Caco-2 (cell line): ENCODE data around the gene DHRSX. TPM values are rescaled to one million over a fixed set of nuclear protein-coding genes. Genes with fewer than 3 reads are reported as not detected.

Experiments
- BruUV-seq: library from RNA; stranded (reverse); fragments of 400-500 nt; replicated peaks from 2 replicates; lab custom pipeline; 2021; lab: Mats Ljungman, UMichigan
- CTCF ChIA-PET: fragments of 300-600 bp; sonication (Branson Sonifier 250); formaldehyde crosslinking; loops from one replicate; lab custom pipeline; 2022; ENCODE audit warnings: antibody characterized with exemption; lab: Charles Lee
- POLR2A ChIA-PET: fragments of 300-600 bp; sonication (Branson Sonifier 250); formaldehyde crosslinking; loops from one replicate; lab custom pipeline; 2022; ENCODE audit warnings: antibody characterized with exemption; lab: Charles Lee
- DNase-seq, 2 experiments: peaks; one replicate each; pipeline versions ENCODE4 v3.0.0 to v3.0.0-alpha.2; 2020 to 2022
- H3K27me3 ChIP-seq: replicated peaks from 2 replicates; pipeline ENCODE4 v1.6.0; 2011; ENCODE audit warnings: low read length; ENCODE audit not compliant: control insufficient read depth, insufficient read depth
- H3K36me3 ChIP-seq: 2 replicates; pipeline ENCODE4 v1.5.1; 2011; ENCODE audit warnings: low read length; ENCODE audit not compliant: control insufficient read depth, insufficient read depth
- H3K4me1 ChIP-seq: fragments of 250-450 bp; sonication (Bioruptor Pico); 2 replicates; pipeline ENCODE4 v1.5.1; 2020; ENCODE audit warnings: mild to moderate bottlenecking
- H3K4me3 ChIP-seq: 2 replicates; pipeline ENCODE4 v1.5.1; 2011; ENCODE audit warnings: low read depth, mild to moderate bottlenecking, control low read depth, low read length
- H3K9me3 ChIP-seq: fragments of 250-450 bp; sonication (Bioruptor Pico); 2 replicates; pipeline ENCODE4 v1.5.1; 2020; ENCODE audit warnings: mild to moderate bottlenecking, moderate library complexity
- H3K27ac Mint-ChIP-seq: one replicate; pipeline ENCODE4 v1.8.0; 2022; ENCODE audit warnings: mixed read lengths; ENCODE audit not compliant: unreplicated experiment
- H3K27me3 Mint-ChIP-seq: one replicate; pipeline ENCODE4 v1.8.0; 2022; ENCODE audit warnings: mixed read lengths; ENCODE audit not compliant: insufficient read depth, unreplicated experiment
- H3K36me3 Mint-ChIP-seq: one replicate; pipeline ENCODE4 v1.8.0; 2022; ENCODE audit warnings: mild to moderate bottlenecking, mixed read lengths; ENCODE audit not compliant: insufficient read depth, unreplicated experiment
- H3K4me1 Mint-ChIP-seq: one replicate; pipeline ENCODE4 v1.8.0; 2022; ENCODE audit warnings: low read depth, mixed read lengths; ENCODE audit not compliant: unreplicated experiment
- H3K4me3 Mint-ChIP-seq: one replicate; pipeline ENCODE4 v1.8.0; 2022; ENCODE audit warnings: mild to moderate bottlenecking, moderate library complexity, mixed read lengths; ENCODE audit not compliant: unreplicated experiment
- H3K9me3 Mint-ChIP-seq: one replicate; pipeline ENCODE4 v1.8.0; 2022; ENCODE audit warnings: mixed read lengths; ENCODE audit not compliant: unreplicated experiment
- CTCF ChIP-seq, 2 experiments: fragments of 200-600 bp in 1 of 2; IDR thresholded peaks; 1 replicate in 1 of 2; 2 replicates in 1 of 2; pipeline versions ENCODE4 v1.5.1 to v1.8.0; 2011 to 2022; ENCODE audit warnings: antibody characterized with exemption in 1 of 2, control low read depth in 1 of 2, inconsistent platforms in 1 of 2, low read depth in 1 of 2, low read length in 1 of 2, mild to moderate bottlenecking in 1 of 2, moderate library complexity in 1 of 2; ENCODE audit not compliant: insufficient read depth in 1 of 2, severe bottlenecking in 1 of 2, unreplicated experiment in 1 of 2
- intact Hi-C: fragments of 100-400 bp; cut with micrococcal nuclease; formaldehyde crosslinking; loops from one replicate; pipeline ENCODE4 v1.10.0; 2022; ENCODE audit not compliant: unreplicated experiment
- total RNA-seq: library from RNA; stranded (reverse); gene quantifications from 2 replicates; pipeline ENCODE4 v1.2.3, GENCODE V29; 2022

The DHRSX gene
- total RNA-seq, 1 experiment from 2014 or later: 64.1 TPM

- Mint-ChIP-seq H3K27me3 (no peaks in the 10 kb centered on the region), H3K27ac (no peak overlapping the region), H3K4me3 (no peak overlapping the region), H3K9me3 (no peaks in the 10 kb centered on the region), H3K36me3 (peaks cover 28% of the 10 kb centered on the region), H3K4me1 (peaks cover 5% of the 10 kb centered on the region)
- 0 out of 2 replicates have a peak, but pooled peaks cover 3% of the 10 kb centered on the region for H3K4me1 ChIP-seq
- no peaks in the 10 kb centered on the region for H3K27me3 ChIP-seq
- POLR2A ChIA-PET: no interaction called here
- H3K36me3 ChIP-seq: peaks cover 3% of the 10 kb centered on the region; the same call in 1 of the 2 replicates
- intact Hi-C loops: no loop called here
- CTCF ChIA-PET: no interaction called here
- no peak for DNase-seq
- H3K4me3 ChIP-seq: no peak overlapping the region
- H3K9me3 ChIP-seq: peaks cover 3% of the 10 kb centered on the region; the same call in 1 of the 2 replicates
- no peak for TF ChIP-seq CTCF (IDR thresholded peaks at IDR 0.05; ENCODE audit: insufficient read depth in 1 of 2, low read depth in 1 of 2, low read length in 1 of 2, severe bottlenecking in 1 of 2, unreplicated experiment in 1 of 2)
- no TSS peak for BruUV-seq
Measured at GRCh38 chrX:2389324-2389723, 111.5 kb downstream of the DHRSX start.

GRCh38 chrX:2388669-2389068 is 112.1 kb downstream of the DHRSX start:
- Mint-ChIP-seq H3K36me3 (peaks cover 24% of the 10 kb centered on the region), H3K4me3 (no peak overlapping the region), H3K4me1 (no peaks in the 10 kb centered on the region), H3K27me3 (no peaks in the 10 kb centered on the region), H3K9me3 (no peaks in the 10 kb centered on the region), H3K27ac (no peak overlapping the region)
- ChIA-PET POLR2A (no interaction called here), CTCF (no interaction called here)
- H3K36me3 ChIP-seq: peaks cover 3% of the 10 kb centered on the region; the same call in 1 of the 2 replicates
- no peak for TF ChIP-seq CTCF (IDR thresholded peaks at IDR 0.05; ENCODE audit: insufficient read depth in 1 of 2, low read depth in 1 of 2, low read length in 1 of 2, severe bottlenecking in 1 of 2, unreplicated experiment in 1 of 2)
- intact Hi-C loops: no loop called here
- H3K4me1 ChIP-seq: no peaks in the 10 kb centered on the region
- H3K27me3 ChIP-seq: no peaks in the 10 kb centered on the region
- DNase-seq: no peak
- H3K4me3 ChIP-seq: no peak overlapping the region
- peaks cover 3% of the 10 kb centered on the region; the same call in 1 of the 2 replicates for H3K9me3 ChIP-seq
- no TSS peak for BruUV-seq

GRCh38 chrX:2387614-2388239 is 113.0 kb downstream of the DHRSX start:
- no peaks in the 10 kb centered on the region for H3K4me1 ChIP-seq
- no peak for TF ChIP-seq CTCF (IDR thresholded peaks at IDR 0.05; ENCODE audit: insufficient read depth in 1 of 2, low read depth in 1 of 2, low read length in 1 of 2, severe bottlenecking in 1 of 2, unreplicated experiment in 1 of 2)
- Mint-ChIP-seq H3K9me3 (no peaks in the 10 kb centered on the region), H3K27ac (no peak overlapping the region), H3K4me1 (no peaks in the 10 kb centered on the region), H3K36me3 (peaks cover 24% of the 10 kb centered on the region), H3K27me3 (no peaks in the 10 kb centered on the region), H3K4me3 (no peak overlapping the region)
- POLR2A ChIA-PET: no interaction called here
- CTCF ChIA-PET: no interaction called here
- peaks cover 3% of the 10 kb centered on the region; the same call in 1 of the 2 replicates for H3K9me3 ChIP-seq
- no peak overlapping the region for H3K4me3 ChIP-seq
- intact Hi-C loops: no loop called here
- no TSS peak for BruUV-seq
- no peaks in the 10 kb centered on the region for H3K27me3 ChIP-seq
- DNase-seq: no peak
- H3K36me3 ChIP-seq: peaks cover 3% of the 10 kb centered on the region; the same call in 1 of the 2 replicates
